Skeletal muscle satellite cell (primary cell): Measurements from ENCODE around the gene TTC24.
"Not testable (repeated sequence)": the region's sequence is repeated elsewhere in the genome, so short reads cannot be mapped to it uniquely, and the experiment has no call there.

Source experiments
- H3K27me3 ChIP-seq: 2 replicates; pipeline ENCODE4 v1.7.0; 2013; ENCODE audit warnings: low read length; ENCODE audit not compliant: control insufficient read depth, insufficient read depth
- H3K36me3 ChIP-seq: 2 replicates; pipeline ENCODE4 v1.7.0; 2013; ENCODE audit warnings: mild to moderate bottlenecking, control low read depth, low read length; ENCODE audit not compliant: insufficient read depth
- H3K4me1 ChIP-seq: 2 replicates; pipeline ENCODE4 v1.7.0; 2013; ENCODE audit warnings: low read length; ENCODE audit not compliant: control insufficient read depth, insufficient read depth
- H3K4me2 ChIP-seq: 2 replicates; pipeline ENCODE4 v1.7.0; 2013; ENCODE audit warnings: mild to moderate bottlenecking, low read length
- H3K4me3 ChIP-seq: 2 replicates; pipeline ENCODE4 v1.7.0; 2013; ENCODE audit warnings: low read length
- H3K9ac ChIP-seq: 2 replicates; pipeline ENCODE4 v1.7.0; 2013; ENCODE audit warnings: mild to moderate bottlenecking, low read depth, low read length, moderate library complexity
- H3K9me3 ChIP-seq: replicated peaks from 2 replicates; pipeline ENCODE4 v1.7.0; 2013; ENCODE audit warnings: mild to moderate bottlenecking, control low read depth, low read length

Gene TTC24

DNA sequence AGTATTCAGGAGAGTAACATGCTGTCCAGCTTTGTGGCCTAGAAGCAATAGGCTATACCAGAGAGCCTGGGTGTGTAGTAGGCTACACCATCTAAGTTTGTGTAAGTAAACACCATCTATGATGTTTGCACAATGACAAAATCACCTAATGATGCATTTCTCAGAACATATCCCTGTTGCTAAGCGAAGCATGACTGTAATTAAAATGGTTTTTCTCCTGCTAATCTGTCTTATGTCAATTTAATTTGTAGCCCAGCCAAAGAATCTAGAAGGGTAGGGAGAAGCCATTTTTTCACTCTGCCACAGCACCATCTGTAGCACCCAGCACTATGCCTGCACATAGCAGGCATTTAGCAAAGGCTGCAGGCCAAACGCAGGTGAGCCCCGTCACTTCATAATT is 2.0 kb upstream of the TTC24 start:
- Histone ChIP-seq H3K27me3 (peaks cover 7% of the 10 kb centered on the region), H3K36me3 (no peaks in the 10 kb centered on the region), H3K4me3 (no peak overlapping the region), H3K4me2 (no peak overlapping the region), H3K4me1 (peaks cover 6% of the 10 kb centered on the region), H3K9ac (no peak overlapping the region), H3K9me3 (no peaks in the 10 kb centered on the region)

DNA sequence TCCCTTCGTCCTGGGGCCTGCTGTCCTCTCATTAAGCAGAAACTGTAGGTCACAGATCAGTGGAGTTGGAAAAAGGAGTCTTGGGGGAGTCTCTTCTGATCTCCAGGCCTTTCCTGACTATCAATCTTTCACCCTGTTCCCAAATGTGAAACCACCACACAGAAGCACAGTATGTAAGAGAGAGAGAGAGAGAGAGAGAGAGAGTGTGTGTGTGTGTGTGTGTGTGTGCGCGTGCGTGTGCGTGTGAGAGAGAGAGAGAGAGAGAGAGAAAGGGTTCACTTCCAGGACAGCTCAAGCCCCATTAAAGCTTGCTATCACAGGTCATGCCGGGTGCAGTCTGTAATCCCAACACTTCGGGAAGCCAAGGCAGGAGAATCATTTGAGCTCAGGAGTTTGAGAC is 1.5 kb upstream of the TTC24 start:
- Histone ChIP-seq H3K4me3 (no peak overlapping the region), H3K4me2 (no peak overlapping the region), H3K4me1 (peaks cover 6% of the 10 kb centered on the region), H3K9me3 (no peaks in the 10 kb centered on the region), H3K36me3 (no peaks in the 10 kb centered on the region), H3K27me3 (peaks cover 7% of the 10 kb centered on the region), H3K9ac (no peak overlapping the region)

DNA sequence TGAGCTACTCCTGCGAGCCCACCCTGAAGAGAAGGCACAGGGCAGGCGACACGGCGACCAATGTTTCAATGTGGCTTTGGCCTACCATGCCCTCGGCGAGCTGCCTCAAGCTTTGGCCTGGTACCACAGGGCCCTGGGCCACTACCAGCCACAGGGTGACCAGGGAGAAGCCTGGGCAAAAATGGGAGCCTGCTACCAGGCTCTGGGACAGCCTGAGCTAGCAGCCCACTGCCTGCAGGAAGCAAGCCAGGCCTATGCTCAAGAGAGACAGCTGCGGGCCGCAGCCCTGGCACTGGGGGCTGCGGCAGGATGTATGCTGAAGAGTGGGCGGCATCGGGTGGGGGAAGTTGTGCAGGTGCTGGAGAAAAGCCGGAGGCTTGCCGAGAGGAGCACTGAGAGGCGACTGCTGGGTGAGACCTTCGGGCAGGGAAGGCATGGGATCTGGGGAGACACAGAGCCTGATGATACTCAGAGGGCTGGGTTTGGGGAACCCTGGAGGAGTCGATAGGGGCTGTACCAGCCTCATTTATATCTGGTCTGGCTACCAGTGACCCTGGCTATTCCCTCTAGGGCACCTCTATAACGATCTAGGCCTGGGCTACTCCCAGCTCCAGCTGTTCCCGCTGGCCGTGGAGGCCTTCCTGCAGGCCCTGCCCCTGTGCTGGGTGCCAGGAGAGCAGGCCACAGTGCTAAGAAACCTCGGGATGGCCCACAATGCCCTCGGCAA is 2.3 kb downstream of the TTC24 start:
- peaks cover 6% of the 10 kb centered on the region for H3K4me1 ChIP-seq
- H3K9ac ChIP-seq, result peak overlapping the region; percentile 70
- H3K36me3 ChIP-seq, result no peaks in the 10 kb centered on the region
- H3K4me2 ChIP-seq, result no peak overlapping the region
- H3K4me3 ChIP-seq, result no peak overlapping the region
- H3K27me3 ChIP-seq, result no peaks in the 10 kb centered on the region
- H3K9me3 ChIP-seq, result no peaks in the 10 kb centered on the region

DNA sequence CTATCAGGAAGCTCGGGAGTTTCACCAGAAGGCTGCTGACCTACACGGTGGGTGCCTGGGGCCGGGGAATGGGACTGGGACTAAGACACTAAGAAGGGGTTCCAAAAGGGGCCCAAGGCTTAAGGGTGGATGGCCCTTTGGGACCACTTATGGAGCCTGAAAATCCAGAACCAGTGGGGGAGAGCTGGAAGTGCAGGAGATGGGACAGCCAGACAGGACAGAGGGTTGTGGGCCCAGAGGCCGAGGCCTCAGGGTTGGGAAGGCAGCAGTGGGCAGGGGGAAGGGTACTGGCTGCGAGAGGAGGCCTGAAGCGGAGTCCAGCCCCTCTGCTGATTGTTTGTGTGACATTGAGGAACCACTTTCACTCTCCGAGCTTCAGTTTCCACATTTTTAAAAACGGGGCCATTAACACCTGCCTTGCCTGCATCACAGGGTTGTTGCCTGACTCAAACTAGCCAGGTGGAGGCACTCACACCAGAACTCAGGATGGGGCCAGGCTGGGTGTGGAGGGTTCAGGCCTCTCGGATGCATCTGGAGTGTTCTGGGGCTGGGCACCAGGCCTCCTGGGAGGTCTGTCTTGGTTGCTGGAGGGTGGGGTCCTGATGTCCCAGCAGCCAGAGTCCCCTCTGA is 3.0 kb downstream of the TTC24 start:
- Histone ChIP-seq H3K4me3 (no peak overlapping the region), H3K9ac (peak overlapping the region; percentile 70), H3K4me1 (peaks cover 6% of the 10 kb centered on the region), H3K36me3 (no peaks in the 10 kb centered on the region), H3K4me2 (no peak overlapping the region), H3K27me3 (no peaks in the 10 kb centered on the region), H3K9me3 (no peaks in the 10 kb centered on the region)

DNA sequence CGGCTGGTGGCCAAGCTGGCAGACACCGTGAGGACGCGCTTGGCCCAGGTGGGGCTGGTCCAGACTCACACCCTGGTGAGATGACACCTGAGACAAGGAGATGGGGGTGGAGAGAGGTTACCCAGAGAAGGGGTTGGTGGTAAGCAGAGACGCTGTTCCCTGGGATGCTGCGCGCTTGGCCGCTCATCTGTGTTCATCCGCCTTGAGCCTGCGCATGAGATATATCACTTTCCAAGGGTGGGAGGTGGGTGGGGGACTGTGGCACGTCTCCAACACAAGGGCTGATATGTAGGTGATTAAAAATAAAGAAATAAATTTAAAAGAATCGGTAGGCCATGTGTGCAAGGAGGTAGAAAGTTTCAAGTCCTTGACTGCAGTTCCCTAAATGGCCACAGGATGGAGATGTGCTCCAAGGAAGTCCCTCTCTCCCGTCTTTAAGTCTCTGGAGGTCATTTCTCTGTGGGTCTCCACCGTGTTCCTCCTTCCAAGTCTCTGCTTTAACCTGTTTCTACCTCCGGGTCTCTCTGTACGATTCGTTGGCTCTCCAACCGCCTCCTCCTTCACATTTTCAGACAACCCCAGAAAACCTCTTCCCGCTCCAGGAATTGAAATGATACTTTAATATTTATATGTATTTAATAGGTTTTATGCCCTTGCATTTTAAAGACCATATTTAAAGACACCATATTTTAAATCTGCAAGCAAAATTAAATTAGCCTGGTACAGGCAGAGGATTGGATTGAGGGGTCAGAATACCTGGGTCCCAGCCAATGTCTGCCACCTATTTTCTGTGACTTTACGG is 4.5 kb downstream of the TTC24 start:
- peaks cover 6% of the 10 kb centered on the region for H3K4me1 ChIP-seq
- no peaks in the 10 kb centered on the region for H3K9me3 ChIP-seq
- no peaks in the 10 kb centered on the region for H3K27me3 ChIP-seq
- H3K36me3 ChIP-seq, result no peaks in the 10 kb centered on the region
- no peak overlapping the region for H3K9ac ChIP-seq
- H3K4me2 ChIP-seq, result no peak overlapping the region
- H3K4me3 ChIP-seq, result no peak overlapping the region

DNA sequence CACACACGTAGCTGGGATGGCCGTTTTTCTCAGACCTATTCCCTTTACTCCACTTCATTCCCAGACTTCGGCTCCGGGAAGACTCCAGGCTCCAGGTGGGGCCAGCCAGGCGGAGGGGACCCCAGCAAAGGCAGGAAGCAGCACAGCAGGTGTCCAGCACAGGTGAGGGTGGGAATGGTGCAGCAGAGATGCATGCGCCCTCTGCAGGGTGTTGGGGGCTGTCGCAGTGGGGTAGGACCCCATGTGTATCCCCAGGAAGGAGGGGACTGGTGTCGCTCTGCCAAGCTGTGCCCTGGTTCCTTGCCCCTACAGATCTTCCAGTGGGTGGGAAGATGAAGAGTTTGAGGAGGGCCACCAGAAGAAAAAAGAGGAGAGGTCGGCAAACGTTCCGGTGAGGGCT is 5.3 kb downstream of the TTC24 start:
- no peak overlapping the region for H3K4me2 ChIP-seq
- no peak overlapping the region for H3K4me3 ChIP-seq
- no peaks in the 10 kb centered on the region for H3K9me3 ChIP-seq
- H3K27me3 ChIP-seq, result no peaks in the 10 kb centered on the region
- H3K4me1 ChIP-seq, result peaks cover 6% of the 10 kb centered on the region
- no peak overlapping the region for H3K9ac ChIP-seq
- H3K36me3 ChIP-seq, result no peaks in the 10 kb centered on the region

DNA sequence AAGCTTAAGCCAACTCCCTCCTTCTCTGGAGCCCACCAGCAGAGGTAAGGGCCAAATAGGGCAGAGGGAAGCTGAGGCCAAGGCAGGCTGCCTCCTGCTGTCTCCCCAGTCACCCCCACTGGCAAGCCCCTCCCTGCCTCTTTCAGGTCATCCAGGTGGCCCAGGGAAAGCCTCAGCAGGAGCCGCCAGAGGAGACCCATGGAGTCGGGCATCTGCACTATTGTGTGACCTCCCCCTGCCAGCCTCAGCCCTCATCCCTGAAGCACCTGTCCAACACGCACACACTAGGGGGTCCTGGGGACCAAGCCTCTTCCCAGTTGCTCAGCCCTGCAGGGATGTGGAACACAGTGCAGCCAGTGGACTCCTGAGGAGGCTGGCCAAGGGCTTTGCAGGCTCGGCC is 6.8 kb downstream of the TTC24 start:
- no peaks in the 10 kb centered on the region for H3K36me3 ChIP-seq
- no peaks in the 10 kb centered on the region for H3K9me3 ChIP-seq

DNA sequence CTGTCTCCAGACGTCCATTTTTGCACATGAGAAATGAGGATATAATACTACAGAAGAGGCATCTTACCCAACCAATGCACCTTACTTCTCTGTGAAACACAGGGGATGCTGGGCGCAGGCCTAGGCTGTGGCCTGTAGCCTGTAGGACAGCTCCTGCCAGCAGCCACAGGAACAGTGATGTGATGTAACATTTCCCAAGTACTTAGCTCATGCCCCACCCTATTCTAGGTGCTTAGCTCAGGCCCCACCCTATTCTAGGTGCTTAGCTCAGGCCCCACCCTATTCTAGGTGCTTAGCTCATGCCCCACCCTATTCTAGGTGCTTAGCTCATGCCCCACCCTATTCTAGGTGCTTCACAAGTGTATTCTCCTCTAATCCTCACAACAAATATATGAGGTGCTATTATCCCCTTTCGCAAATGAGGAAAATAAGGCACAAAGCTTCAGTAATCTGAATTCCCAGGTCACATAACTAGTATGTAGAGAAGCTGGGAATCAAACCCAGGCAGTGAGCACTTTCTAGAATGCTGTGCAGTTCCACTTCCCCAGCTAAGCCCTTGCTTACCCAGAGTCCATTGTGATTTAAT is 7.5 kb downstream of the TTC24 start:
- Histone ChIP-seq H3K9me3 (no peaks in the 10 kb centered on the region), H3K4me1 (peaks cover 8% of the 10 kb centered on the region), H3K27me3 (no peaks in the 10 kb centered on the region), H3K4me2 (no peak overlapping the region), H3K4me3 (no peak overlapping the region), H3K36me3 (no peaks in the 10 kb centered on the region), H3K9ac (no peak overlapping the region)

More for the DNA sequence above, 6.8 kb downstream of the TTC24 start:
- peaks cover 12% of the 10 kb centered on the region for H3K4me1 ChIP-seq
- H3K4me3 ChIP-seq, result no peak overlapping the region
- H3K4me2 ChIP-seq, result no peak overlapping the region
- no peaks in the 10 kb centered on the region for H3K27me3 ChIP-seq
- no peak overlapping the region for H3K9ac ChIP-seq

DNA sequence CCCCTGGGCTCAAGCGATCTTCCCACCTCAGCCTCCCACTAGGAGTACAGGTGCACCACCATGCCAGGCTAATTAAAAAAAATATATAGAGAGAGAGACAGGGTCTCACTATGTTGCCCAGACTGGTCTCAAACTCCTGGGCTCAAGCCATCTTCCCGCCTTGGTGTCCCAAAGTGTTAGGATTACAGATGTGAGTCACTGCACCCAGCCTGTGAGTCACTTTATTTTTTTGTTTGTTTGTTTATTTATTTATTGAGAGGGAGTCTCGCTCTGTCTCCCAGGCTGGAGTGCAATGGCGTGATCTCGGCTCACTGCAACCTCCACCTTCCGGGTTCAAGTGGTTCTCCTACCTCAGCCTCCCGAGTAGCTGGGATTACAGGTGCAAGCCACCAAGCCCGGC is 8.4 kb downstream of the TTC24 start:
- H3K27me3 ChIP-seq, H3K9ac ChIP-seq, H3K4me3 ChIP-seq, H3K36me3 ChIP-seq, H3K4me2 ChIP-seq, H3K9me3 ChIP-seq: not testable (repeated sequence)
- peaks cover 15% of the 10 kb centered on the region for H3K4me1 ChIP-seq

DNA sequence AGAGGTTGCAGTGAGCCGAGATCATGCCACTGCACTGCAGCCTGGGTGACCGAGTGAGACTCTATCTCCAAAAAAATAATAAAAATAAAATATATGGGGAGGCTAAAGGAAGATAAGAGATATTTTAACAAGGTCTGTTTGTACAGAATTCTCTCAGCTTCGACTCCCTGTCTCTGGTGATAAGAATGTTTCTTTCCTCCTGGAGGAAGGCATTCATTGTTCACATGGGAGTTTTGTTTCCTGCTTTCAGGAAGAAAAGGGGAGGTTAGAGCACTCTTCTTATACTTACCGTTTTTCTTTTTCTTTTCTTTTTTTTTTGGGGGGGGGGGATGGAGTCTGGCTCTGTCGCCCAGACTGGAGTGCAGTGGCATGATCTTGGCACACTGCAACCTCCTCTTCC is 10.0 kb downstream of the TTC24 start:
- Histone ChIP-seq H3K4me2 (no peak overlapping the region), H3K4me1 (peaks cover 15% of the 10 kb centered on the region), H3K9me3 (no peaks in the 10 kb centered on the region), H3K27me3 (no peaks in the 10 kb centered on the region), H3K4me3 (no peak overlapping the region), H3K36me3 (peaks cover 19% of the 10 kb centered on the region), H3K9ac (no peak overlapping the region)

DNA sequence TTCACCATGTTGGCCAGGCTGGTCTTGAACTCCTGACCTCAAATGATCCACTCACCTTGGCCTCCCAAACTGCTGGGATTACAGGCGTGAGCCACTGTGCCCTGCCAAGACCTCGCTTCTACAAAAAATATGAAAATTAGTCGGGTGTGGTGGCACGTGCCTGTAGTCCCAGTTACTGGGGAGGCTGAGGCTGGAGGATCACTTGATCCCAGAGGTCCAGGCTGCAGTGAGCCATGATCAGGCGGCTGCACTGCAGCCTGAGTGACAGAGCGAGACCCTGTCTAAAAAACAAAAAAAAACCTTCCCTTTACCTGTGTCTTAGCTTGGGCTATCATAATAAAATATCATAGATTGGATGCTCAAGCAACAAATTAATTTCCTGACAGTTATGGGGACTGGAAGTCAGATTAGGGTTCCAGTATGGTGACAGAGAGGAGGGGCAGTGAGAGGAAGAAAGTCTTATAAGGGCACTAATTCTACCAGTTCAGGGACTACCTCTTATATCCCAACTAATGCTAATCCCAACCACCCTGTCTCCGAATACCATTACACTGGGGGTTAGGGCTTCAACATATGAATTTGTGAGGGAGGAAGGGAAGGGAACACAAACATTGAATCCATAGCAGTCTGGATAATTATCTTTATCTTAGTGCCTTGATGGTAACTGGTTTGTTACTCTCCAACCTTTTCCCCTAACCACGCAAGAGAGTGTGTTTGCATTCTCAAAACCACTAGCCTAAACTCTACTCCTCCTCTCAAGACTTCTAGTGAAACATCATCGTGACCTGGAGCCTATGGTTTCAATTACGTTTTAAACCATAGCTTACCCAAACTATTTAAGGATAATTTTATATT is 11.0 kb downstream of the TTC24 start:
- H3K4me1 ChIP-seq, result peaks cover 15% of the 10 kb centered on the region
- no peaks in the 10 kb centered on the region for H3K27me3 ChIP-seq
- H3K36me3 ChIP-seq, result peaks cover 25% of the 10 kb centered on the region
- H3K4me2 ChIP-seq, result peak overlapping the region; percentile 93
- H3K4me3 ChIP-seq, result peak overlapping the region; percentile 93
- H3K9me3 ChIP-seq, result no peaks in the 10 kb centered on the region
- peak overlapping the region; percentile 91 for H3K9ac ChIP-seq
